Non-pigmented ciliary epithelial cell (primary cell): ENCODE data around the gene CLCA2.

Source experiments
- DNase-seq: peaks from one replicate; pipeline ENCODE4 v3.0.0-alpha.2; 2010; ENCODE audit warnings: low read depth

Gene CLCA2

GRCh38 chr1:86423873-86424272 lies at the start of gene CLCA2:
Gene CLCA2 (plus strand): TSS chr1:86424171. CDS start chr1:86424248, 77 bp downstream.
- no peak for DNase-seq

GRCh38 chr1:86375688-86376087 lies 48.3 kb upstream of the CLCA2 start:
- no peak for DNase-seq

- no peak for DNase-seq
Observed at GRCh38 chr1:86377341-86377740, 46.6 kb upstream of the CLCA2 start.

- DNase-seq, result no peak
Observed at GRCh38 chr1:86378813-86379212, 45.2 kb upstream of the CLCA2 start.

- peak; percentile 65 for DNase-seq
Observed at GRCh38 chr1:86380257-86380861, 43.6 kb upstream of the CLCA2 start.

GRCh38 chr1:86381223-86381622 lies 42.7 kb upstream of the CLCA2 start:
- DNase-seq, result no peak

- no peak for DNase-seq
Observed at GRCh38 chr1:86382878-86383277, 41.1 kb upstream of the CLCA2 start.

GRCh38 chr1:86387916-86388627 lies 35.9 kb upstream of the CLCA2 start:
- DNase-seq, result no peak

GRCh38 chr1:86388777-86389176 lies 35.2 kb upstream of the CLCA2 start:
- no peak for DNase-seq

- DNase-seq, result no peak
Observed at GRCh38 chr1:86389307-86389706, 34.7 kb upstream of the CLCA2 start.

GRCh38 chr1:86394416-86394815 lies 29.6 kb upstream of the CLCA2 start:
- peak; percentile 50 for DNase-seq

- peak; percentile 36 for DNase-seq
Observed at GRCh38 chr1:86395751-86396497, 28.0 kb upstream of the CLCA2 start, which contains the start of gene ODF2L. Gene ODF2L (minus strand): TSS chr1:86396323. CDS start chr1:86387027, 9,296 bp downstream.

GRCh38 chr1:86396498-86396890 lies 27.5 kb upstream of the CLCA2 start:
- no peak for DNase-seq

GRCh38 chr1:86409416-86410021 lies 14.5 kb upstream of the CLCA2 start:
- no peak for DNase-seq

GRCh38 chr1:86410879-86411278 lies 13.1 kb upstream of the CLCA2 start:
- DNase-seq, result no peak

GRCh38 chr1:86416343-86416742 lies 7.6 kb upstream of the CLCA2 start:
- no peak for DNase-seq

- no peak for DNase-seq
Observed at GRCh38 chr1:86419277-86419903, 4.6 kb upstream of the CLCA2 start.

- no peak for DNase-seq
Observed at GRCh38 chr1:86421601-86422280, 2.2 kb upstream of the CLCA2 start.

GRCh38 chr1:86423473-86423872 lies 498 bp upstream of the CLCA2 start:
- no peak for DNase-seq

- no peak for DNase-seq
Observed at GRCh38 chr1:86429122-86429725, 5.3 kb downstream of the CLCA2 start.

GRCh38 chr1:86429835-86430234 lies 5.9 kb downstream of the CLCA2 start:
- DNase-seq, result peak; percentile 89
